Stimulated activated CD4-positive, alpha-beta T cell treated with anti-CD3 and anti-CD28 coated beads, Interleukin-12 subunit alpha, Interleukin-12 subunit beta, amount 100 ng/mL, for 4 hours (primary cell): ENCODE results near the gene HASPIN.

Experiments used
- DNase-seq: peaks from one replicate; pipeline ENCODE4 v3.0.0-alpha.2; 2020

The HASPIN gene

GRCh38 chr17:3723556-3724377 lies at the start of gene HASPIN:
Gene HASPIN, plus strand, starts transcription at chr17:3723903. Its CDS starts 33 bp downstream, at chr17:3723936.
- peak; percentile 92 for DNase-seq

- no peak for DNase-seq
Observed at GRCh38 chr17:3675886-3676285, 47.8 kb upstream of the HASPIN start.

GRCh38 chr17:3678095-3678820 lies 45.4 kb upstream of the HASPIN start:
- DNase-seq = no peak

- no peak for DNase-seq
Observed at GRCh38 chr17:3678821-3679530, 44.7 kb upstream of the HASPIN start.

DNA sequence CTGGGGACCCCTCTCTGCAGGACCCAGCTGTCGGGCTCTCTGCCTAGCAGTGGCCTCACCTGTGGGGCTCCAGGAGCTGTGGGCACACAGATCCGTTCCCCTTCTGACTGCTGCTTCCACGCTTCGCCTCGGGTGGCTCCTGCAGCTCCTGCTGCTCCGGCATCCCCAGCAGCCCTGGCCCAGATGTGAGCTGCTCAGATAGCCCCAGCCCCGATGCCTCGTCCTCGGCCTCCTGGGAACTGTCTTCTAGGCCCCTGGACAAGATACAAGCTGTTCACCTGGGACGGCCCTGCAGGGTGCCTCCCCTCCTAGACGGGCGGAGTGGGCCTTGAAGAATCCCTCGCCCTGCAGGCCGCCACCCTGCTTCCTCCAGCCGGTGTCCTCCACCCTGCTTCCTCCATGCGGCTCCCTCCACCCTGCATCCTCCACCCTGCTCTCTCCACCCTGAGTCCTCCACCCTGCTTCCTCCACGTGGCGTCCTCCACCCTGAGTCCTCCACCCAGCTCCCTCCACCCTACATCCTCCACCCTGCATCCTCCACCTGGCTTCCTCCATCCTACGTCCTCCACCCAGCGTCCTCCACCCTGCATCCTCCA lies 44.1 kb upstream of the HASPIN start:
- DNase-seq = no peak

- no peak for DNase-seq
Observed at GRCh38 chr17:3681057-3681456, 42.6 kb upstream of the HASPIN start.

- DNase-seq = no peak
Observed at GRCh38 chr17:3681565-3681964, 42.1 kb upstream of the HASPIN start.

DNA sequence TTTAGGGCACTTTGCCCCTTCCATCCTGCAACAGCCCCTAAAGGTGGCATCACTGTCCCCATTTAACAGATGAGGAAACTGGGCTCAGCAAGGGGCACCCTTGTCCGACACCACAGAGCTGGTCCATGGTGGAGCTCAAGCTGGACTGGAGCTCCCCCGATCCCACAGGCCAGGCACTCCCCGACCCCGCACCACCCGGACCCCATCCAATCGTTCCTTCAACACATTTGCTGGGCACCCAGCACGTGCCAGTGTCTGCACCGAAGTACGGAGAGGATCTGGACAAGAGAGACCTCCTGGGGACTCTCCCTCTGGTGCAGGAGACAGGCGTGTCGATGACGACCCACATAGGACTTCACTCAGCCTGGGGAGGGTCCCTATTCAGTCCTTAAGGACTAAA lies 41.7 kb upstream of the HASPIN start:
- DNase-seq = no peak

DNA sequence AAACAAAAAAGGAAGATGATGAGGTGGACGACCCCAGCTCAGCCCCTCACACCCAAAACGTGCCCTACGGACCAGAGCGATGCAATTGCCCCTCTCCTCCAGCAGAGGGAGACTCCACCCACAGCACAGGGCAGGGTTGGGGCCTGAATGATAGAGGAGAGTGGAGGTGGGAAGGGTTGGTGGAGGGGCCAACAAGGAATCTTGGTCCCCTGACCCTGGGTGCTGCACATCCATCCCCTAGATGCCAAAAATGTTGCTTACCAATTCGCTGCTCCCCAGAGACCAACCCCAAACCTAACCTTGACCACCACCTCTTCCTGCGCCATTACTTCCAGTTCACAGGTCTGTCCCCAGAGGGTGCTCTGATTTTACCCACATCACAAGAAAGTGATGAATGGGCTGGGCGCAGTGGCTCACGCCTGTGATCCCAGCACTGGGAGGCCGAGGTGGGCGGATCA lies 40.6 kb upstream of the HASPIN start:
- peak; percentile 47 for DNase-seq

DNA sequence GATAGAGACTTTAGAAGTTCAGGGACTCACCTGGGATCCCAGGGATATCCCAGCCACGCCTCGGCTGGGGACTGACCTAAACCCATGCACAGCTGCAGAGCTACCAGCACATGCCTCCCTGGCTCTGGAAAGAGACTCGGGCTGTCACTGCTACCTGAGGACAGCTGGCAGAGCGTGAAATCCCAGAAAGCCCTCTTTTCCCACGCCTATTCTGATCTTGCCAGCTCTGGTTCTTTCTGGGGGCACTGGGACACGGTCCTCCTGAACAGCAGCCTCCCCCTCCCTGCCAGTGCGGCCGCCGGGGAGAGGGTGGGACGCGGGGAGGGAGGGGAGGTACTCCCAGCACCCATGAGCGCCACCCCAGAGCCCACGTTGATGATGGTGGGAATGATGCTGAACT lies 38.5 kb upstream of the HASPIN start:
- no peak for DNase-seq

DNA sequence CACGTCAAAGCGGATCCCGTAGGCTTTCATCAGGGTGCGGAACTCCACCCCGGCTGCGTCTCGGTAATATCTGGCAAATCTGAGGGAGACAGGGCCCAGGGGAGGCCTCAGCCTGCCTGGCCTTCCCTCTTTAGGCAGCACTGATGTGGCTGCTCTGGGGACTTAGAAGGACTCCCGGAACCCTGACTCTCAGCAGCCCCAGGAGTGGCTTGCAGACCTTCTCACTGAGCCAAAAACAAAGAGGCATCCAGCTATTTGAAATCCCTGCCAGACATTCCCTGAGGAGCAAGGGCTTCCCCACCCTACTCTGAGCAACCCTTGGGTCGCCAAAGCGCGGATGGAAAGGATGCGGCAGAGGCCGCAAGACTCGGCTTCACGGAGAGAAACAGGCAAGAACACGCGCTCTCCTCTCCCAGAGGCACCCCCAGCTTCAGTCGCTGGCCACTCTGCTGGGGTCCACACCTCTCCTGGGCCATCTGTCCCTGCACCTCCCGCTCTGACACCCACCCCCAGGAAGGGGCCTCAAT lies 35.6 kb upstream of the HASPIN start:
- no peak for DNase-seq

GRCh38 chr17:3688852-3689261 lies 34.8 kb upstream of the HASPIN start:
- DNase-seq = no peak

GRCh38 chr17:3689262-3690093 lies 34.2 kb upstream of the HASPIN start:
- DNase-seq = no peak

DNA sequence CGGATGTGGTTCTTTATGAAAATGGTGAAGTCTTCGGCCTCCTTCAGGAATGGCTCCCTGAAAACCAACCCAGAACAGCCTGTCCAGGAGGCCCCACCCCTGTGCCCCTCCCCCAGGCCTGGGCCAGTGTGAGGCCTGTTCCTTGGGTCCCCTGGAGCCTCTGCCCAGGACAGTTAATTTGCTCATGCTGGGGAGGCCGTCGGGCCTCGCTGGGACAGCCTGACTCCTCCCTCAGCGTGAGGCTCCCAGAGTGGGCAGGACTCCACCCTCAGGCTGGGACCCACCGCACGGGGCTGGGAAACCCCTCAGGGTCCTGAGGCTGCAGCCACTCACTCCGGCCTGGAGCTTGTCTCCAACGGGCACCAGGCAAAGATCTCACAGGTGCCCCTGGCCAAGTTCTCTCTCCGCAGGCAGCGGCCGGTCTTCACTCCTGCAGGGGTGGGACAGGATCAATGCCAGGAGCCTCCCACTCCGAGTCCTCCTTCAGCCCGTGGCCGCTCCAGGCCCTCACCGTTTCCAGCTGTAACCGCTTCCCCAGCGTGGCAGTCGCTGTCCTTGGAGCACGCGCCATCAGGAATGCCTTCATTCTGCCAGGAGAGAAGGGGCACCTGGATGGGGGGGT lies 33.5 kb upstream of the HASPIN start:
- no peak for DNase-seq

- no peak for DNase-seq
Observed at GRCh38 chr17:3691617-3692067, 32.1 kb upstream of the HASPIN start.

- DNase-seq = no peak
Observed at GRCh38 chr17:3692346-3692745, 31.4 kb upstream of the HASPIN start.

DNA sequence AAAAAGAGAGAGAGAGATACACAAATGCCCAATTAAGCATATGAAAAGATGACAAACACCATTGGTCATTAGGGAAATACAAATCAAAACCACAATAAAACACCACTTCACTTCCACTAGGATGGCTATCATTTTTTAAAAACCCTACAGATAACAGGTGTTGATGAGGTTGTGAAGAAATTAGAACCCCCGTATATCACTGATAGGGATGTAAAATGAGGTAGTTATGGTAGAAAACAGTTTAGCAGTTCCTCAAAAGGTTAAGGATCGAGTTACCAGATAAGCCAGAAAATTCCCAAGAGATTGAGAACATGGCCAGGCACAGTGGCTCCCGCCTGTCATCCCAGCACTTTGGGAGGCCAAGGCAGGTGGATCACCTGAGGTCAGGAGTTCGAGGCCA lies 30.6 kb upstream of the HASPIN start:
- DNase-seq = no peak

DNA sequence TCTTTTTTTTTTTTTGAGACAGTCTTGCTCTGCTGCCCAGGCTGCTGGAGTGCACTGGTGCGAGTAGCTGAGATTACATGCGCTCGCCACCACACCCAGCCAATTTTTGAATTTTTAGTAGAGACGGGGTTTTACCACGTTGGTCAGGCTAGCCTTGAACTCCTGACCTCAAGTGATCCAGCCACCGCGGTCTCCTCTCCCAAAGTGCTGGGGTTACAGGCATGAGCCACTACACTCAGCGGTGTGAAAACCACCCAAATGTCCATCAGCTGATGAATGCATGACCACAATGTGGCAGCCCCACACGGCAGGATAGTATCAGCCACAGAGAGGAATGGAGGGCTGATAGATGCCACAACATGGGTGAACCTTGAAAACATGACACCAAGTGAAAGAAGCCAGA lies 29.9 kb upstream of the HASPIN start:
- no peak for DNase-seq

GRCh38 chr17:3695129-3695722 lies 28.5 kb upstream of the HASPIN start:
- no peak for DNase-seq

DNA sequence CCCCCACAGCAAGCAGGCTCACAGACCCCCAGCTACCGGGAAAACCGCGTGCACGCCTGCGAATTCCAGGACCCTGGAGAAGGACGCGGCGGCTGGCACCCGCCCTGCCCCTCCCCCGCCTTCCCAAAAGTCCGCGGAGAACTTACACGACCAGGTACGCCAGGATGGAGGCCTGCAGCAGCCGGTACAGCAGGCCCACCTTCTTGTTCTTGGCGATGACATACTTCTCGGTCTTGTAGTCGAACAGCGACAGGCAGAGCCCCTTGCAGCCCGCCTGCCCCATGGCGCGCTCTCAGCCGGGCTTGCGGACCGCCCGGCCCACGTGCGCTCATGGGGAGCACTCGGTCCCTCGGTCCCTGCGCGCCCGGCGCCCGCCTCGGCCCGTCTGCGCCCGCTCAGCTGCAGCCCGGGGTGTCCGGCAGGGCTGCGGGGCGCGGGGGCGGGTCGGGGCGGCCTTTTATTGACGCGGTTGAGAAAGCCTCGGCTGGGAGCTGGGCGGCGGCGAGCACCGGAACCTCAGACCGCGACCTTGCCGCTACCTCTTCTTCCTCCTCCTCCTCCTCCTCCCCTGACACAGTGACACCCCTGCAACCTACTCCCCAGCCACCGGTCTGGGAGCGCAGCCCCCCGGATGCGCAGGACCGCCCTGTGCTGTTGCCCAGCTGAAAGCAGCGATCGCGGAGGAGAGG lies 27.8 kb upstream of the HASPIN start, which contains the start of gene P2RX5:
Gene P2RX5 (minus strand): TSS at position 433 of the 689 bp plus-strand sequence. CDS start 150 bp downstream, at position 283.
- peak; percentile 44 for DNase-seq
